Testis (tissue), 3 donors: Measurements from ENCODE around the gene PGAP1. TPM values are rescaled to one million over a fixed set of nuclear protein-coding genes. Genes with fewer than 3 reads are reported as not detected.

Source experiments
- DNase-seq: peaks from one replicate; pipeline ENCODE4 v3.0.0-alpha.2; 2019
- H3K27ac ChIP-seq, 2 donors: fragments of 200-600 bp; sonication (generic); one replicate each; pipeline ENCODE4 v1.5.1; 2019
- H3K27me3 ChIP-seq: fragments of 200-600 bp; sonication (generic); one replicate; pipeline ENCODE4 v1.5.1; 2019
- H3K36me3 ChIP-seq: fragments of 200-600 bp; sonication (generic); one replicate; pipeline ENCODE4 v1.5.1; 2017; ENCODE audit warnings: low read depth; ENCODE audit errors: missing control alignments
- H3K4me1 ChIP-seq: fragments of 200-600 bp; sonication (generic); one replicate; pipeline ENCODE4 v1.5.1; 2019
- H3K4me3 ChIP-seq, 2 donors: fragments of 200-600 bp; sonication (generic); one replicate each; pipeline ENCODE4 v1.5.1; 2017 to 2019
- H3K9me3 ChIP-seq: fragments of 200-600 bp; sonication (generic); one replicate; pipeline ENCODE4 v1.5.1; 2017
- POLR2A ChIP-seq: fragments of 450-650 bp; IDR thresholded peaks from one replicate; pipeline ENCODE4 v1.6.1; 2017; ENCODE audit warnings: antibody characterized with exemption, mild to moderate bottlenecking, moderate library complexity
- WGBS, 2 donors: methylation state at CpG; one replicate each; pipeline ENCODE4 v1.1.5; 2018; 5-methylcytosine and 5-hydroxymethylcytosine counted together
- intact Hi-C: fragments of 100-400 bp; cut with DNase I; formaldehyde crosslinking; loops from one replicate; pipeline ENCODE4 v1.15.1; 2023; ENCODE audit warnings: low total_unique reads
- polyA plus RNA-seq: library from polyadenylated mRNA; stranded (reverse); fragments of 350-450 nt; fragmentation: Illumina TruSeq; extraction: RNeasy Lipid Tissue Mini Kit (QIAGEN cat#74804); gene quantifications from one replicate; pipeline ENCODE4 v1.2.3, GENCODE V29; 2014; ENCODE audit warnings: low read depth, low replicate concordance; ENCODE audit not compliant: insufficient read depth
- total RNA-seq, 2 donors: library from RNA; depleted of rRNA; stranded (reverse); fragments of >200 nt; gene quantifications; one replicate each; pipeline ENCODE4 v1.2.3, GENCODE V29; 2016
- TF ChIP-seq, protein P1 (sequence below), 3 experiments: fragments of 450-650 bp in 2 of 3; fragments of 200-600 bp in 1 of 3; sonication (generic) in 1 of 3; IDR thresholded peaks; one replicate each; pipeline ENCODE4 v1.5.1; 2016 to 2019; ENCODE audit warnings: antibody characterized with exemption in 3 of 3, mild to moderate bottlenecking in 2 of 3, moderate library complexity in 1 of 3

The PGAP1 gene
- total and polyA plus RNA-seq, 3 donors from 2014 or later: 6.7 to 10.9 (median 7.7) TPM

DNA sequence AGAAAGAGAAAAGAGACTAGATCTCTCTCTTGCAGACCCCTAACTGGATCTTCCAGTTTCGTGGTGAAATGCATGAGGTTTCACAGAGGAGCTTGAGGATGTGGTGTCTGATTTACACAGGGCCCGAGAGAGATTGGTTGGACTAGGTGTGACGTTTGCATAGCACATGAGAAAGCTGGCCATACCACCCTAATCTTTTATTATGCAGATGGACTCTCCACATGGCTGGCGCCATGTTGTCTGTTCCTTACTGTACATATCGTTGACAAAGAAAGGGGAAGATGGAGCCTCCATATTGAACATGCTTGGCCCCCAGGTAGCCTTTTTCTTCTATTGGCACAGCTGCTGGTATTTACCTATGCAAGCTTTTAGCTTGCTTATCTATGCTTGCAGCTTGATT, 27.5 kb upstream of the PGAP1 start:
- DNase-seq: no peak
- H3K27ac ChIP-seq: no peak overlapping the region
- no peaks in the 10 kb centered on the region for H3K9me3 ChIP-seq
- WGBS, 2 donors: 90 to 91% methylated on average over 5 of the region's 5 CpGs
- no peak overlapping the region for H3K4me3 ChIP-seq
- intact Hi-C loops: no loop called here
- no peaks in the 10 kb centered on the region for H3K4me1 ChIP-seq
- no peaks in the 10 kb centered on the region for H3K27me3 ChIP-seq
- H3K36me3 ChIP-seq: no peaks in the 10 kb centered on the region
- TF ChIP-seq POLR2A: no peak
- TF ChIP-seq, protein P1, sequence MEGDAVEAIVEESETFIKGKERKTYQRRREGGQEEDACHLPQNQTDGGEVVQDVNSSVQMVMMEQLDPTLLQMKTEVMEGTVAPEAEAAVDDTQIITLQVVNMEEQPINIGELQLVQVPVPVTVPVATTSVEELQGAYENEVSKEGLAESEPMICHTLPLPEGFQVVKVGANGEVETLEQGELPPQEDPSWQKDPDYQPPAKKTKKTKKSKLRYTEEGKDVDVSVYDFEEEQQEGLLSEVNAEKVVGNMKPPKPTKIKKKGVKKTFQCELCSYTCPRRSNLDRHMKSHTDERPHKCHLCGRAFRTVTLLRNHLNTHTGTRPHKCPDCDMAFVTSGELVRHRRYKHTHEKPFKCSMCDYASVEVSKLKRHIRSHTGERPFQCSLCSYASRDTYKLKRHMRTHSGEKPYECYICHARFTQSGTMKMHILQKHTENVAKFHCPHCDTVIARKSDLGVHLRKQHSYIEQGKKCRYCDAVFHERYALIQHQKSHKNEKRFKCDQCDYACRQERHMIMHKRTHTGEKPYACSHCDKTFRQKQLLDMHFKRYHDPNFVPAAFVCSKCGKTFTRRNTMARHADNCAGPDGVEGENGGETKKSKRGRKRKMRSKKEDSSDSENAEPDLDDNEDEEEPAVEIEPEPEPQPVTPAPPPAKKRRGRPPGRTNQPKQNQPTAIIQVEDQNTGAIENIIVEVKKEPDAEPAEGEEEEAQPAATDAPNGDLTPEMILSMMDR (IDR thresholded peaks at IDR 0.05): no peak

DNA sequence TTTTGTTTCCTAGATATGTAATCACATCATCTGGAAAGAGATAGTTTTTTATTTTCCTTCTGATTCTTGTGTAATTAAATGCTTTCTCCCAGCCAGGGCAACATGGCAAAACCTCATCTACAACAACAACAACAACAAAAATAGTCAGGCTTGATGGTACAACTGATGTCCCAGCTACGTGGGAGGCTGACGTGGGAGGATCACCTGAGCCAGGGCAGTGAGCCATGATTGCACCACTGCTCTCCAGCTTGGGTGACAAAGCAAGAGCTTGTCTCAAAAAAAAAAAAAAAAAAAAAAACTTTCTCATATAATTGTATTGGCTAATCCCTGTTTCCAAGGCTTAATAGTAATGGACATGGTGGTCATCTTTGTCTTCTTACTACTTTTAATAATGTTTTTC, 26.4 kb upstream of the PGAP1 start:
- TF ChIP-seq, protein P1 (IDR thresholded peaks at IDR 0.05): no peak
- TF ChIP-seq POLR2A: no peak
- 98 to 100% methylated on average over 2 of the region's 2 CpGs for WGBS, 2 donors
- intact Hi-C loops: no loop called here
- no peaks in the 10 kb centered on the region for H3K27me3 ChIP-seq
- no peak overlapping the region for H3K4me3 ChIP-seq
- H3K36me3 ChIP-seq: no peaks in the 10 kb centered on the region
- no peak for DNase-seq
- no peaks in the 10 kb centered on the region for H3K4me1 ChIP-seq
- H3K9me3 ChIP-seq: no peaks in the 10 kb centered on the region
- no peak overlapping the region for H3K27ac ChIP-seq

DNA sequence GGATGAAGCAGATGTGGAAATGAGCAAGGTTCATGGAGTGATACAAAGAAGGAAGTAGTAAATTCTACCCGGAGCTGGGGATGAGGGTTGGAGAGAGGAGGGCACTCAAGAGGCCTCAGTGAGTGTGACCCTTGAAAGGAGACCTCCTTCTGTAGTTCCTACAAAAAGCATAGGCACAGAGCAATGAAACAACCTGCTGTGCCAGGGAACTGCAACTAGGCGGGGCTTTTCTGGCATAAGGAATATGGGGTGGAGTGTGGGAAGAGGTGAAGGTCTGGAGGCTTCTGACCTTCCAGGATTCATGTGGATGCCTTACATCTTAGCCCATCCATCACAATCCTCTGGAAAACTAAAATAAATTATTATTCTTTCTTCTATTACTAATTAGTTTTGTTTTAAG, 25.5 kb upstream of the PGAP1 start:
- Histone ChIP-seq H3K4me1 (no peaks in the 10 kb centered on the region), H3K4me3 (no peak overlapping the region), H3K9me3 (no peaks in the 10 kb centered on the region), H3K27ac (no peak overlapping the region), H3K36me3 (no peaks in the 10 kb centered on the region), H3K27me3 (no peaks in the 10 kb centered on the region)
- TF ChIP-seq, protein P1 (IDR thresholded peaks at IDR 0.05): no peak
- TF ChIP-seq POLR2A: no peak
- WGBS, 2 donors: 70 to 78% methylated on average over 2 of the region's 2 CpGs
- no peak for DNase-seq
- intact Hi-C loops: no loop called here

DNA sequence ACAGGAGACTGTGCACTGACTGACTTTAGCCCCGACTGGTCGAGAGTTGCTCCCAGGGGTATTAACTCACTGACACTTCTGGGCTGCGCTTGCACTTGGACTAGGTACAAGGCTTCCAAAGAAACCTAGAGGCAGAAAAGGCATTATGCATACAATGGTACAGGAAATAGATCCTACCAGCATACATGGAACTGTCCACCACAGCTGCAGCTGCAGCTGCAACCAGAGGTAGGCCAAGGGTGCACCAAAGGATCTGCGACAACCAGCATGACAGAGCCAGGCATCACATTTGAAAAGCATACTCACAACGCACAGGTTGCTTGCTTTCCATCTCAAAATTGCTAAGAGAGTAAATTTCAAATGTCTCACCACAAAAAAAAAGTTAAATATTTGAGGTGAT, 22.6 kb upstream of the PGAP1 start:
- H3K27ac ChIP-seq: no peak overlapping the region
- no peaks in the 10 kb centered on the region for H3K36me3 ChIP-seq
- H3K4me3 ChIP-seq: no peak overlapping the region
- no peaks in the 10 kb centered on the region for H3K9me3 ChIP-seq
- no peaks in the 10 kb centered on the region for H3K27me3 ChIP-seq
- intact Hi-C loops: no loop called here
- 64 to 65% methylated on average over 5 of the region's 5 CpGs for WGBS, 2 donors
- H3K4me1 ChIP-seq: no peaks in the 10 kb centered on the region
- DNase-seq: no peak
- no peak for TF ChIP-seq POLR2A
- TF ChIP-seq, protein P1 (IDR thresholded peaks at IDR 0.05): no peak

DNA sequence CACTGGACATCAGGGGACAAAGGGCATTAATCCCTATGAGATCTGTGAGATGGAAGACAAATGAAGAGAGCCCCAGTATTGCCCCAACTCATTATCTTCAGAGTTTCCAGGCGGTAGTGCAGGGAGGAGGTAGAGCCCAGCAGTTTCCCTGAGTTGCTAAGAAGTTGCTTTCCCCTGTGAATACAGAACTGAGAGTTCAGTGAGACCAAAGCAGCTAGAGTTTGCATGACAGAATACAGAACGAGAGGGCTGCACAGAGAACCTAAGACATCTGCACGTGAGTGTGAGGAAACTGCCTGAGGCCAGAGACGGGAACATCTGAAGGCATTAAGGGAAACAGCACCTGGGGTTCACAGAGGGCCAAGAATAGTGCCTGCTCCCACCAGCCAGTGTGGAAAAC, 18.1 kb upstream of the PGAP1 start:
- Histone ChIP-seq H3K27me3 (no peaks in the 10 kb centered on the region), H3K4me1 (no peaks in the 10 kb centered on the region), H3K36me3 (no peaks in the 10 kb centered on the region), H3K27ac (no peak overlapping the region), H3K4me3 (no peak overlapping the region), H3K9me3 (no peaks in the 10 kb centered on the region)
- TF ChIP-seq, protein P1 (IDR thresholded peaks at IDR 0.05): no peak
- TF ChIP-seq POLR2A: no peak
- intact Hi-C loops: no loop called here
- WGBS, 2 donors: 61 to 80% methylated on average over 4 of the region's 4 CpGs
- DNase-seq: no peak
